ENCODE measurements around the gene DDX56.

Gene DDX56

DNA sequence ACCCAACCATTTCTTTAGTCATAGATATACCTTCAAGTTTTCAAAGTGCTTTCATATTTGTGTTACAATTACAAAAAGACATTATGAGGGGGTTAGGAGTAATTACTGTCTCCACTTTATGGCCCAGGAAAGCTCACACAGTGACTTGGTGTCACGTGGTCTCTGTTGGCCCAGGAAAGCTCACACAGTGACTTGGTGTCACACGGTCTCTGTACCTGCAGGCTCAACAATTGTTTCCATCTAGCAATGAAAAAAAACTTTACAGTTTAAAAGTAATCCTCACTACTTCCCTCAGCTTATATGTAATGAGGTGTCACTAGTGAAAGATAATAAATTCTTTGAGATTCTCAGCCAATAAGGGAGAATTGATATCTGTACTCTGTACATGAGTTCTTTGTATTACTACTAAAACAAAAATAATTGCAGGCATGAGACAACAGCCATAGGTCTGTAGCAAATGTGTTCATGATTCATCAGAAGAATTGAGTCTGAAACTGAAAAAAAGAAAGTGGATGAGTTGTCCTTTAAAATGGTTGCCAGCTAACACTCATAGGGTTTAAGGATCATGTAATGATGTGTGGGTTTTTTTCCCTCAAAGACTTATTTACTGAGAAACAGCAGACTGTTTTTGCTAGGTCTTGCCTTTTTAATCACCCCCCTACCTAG lies 43.6 kb upstream of the DDX56 start:
- Histone ChIP-seq H3K4me3 (no peak overlapping the region), H3K27ac (no peak overlapping the region)
- DNase-seq (ENCODE audit: low spot score): no peak

GRCh38 chr7:44616545-44616944 lies 42.8 kb upstream of the DDX56 start:
- TF ChIP-seq CTCF (IDR thresholded peaks at IDR 0.05): no peak
- DNase-seq (ENCODE audit: low spot score): no peak
- Histone ChIP-seq H3K27ac (no peak overlapping the region), H3K4me3 (no peak overlapping the region)

More for the DNA sequence above, 43.6 kb upstream of the DDX56 start:
- no peak for TF ChIP-seq CTCF (IDR thresholded peaks at IDR 0.05)

DNA sequence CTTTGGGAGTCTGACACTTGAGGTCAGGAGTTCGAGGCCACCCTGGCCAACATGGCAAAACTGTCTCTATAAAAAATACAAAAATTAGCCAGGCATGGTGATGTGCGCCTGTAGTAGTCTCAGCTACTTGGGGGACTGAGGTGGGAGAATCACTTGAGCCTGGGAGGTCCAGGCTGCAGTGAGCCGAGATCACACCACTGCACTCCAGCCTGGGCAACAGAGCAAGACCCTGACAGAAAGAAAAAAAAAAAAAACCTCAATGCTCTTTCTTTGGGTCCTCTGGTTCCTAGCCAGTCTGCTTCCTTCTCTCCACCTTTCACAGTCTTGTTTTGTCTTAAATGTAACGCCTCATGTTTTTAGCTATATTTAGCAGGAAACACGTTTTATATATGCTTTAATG lies 42.1 kb upstream of the DDX56 start:
- DNase-seq (ENCODE audit: low spot score): peak; percentile 36
- H3K4me3 ChIP-seq: no peak overlapping the region
- TF ChIP-seq CTCF (IDR thresholded peaks at IDR 0.05): no peak
- no peak overlapping the region for H3K27ac ChIP-seq

- peak; percentile 73 for DNase-seq (ENCODE audit: low spot score)
- H3K27ac ChIP-seq: peak overlapping the region in 1 of 2 donors; percentile 44
- H3K4me3 ChIP-seq: no peak overlapping the region
- TF ChIP-seq CTCF (IDR thresholded peaks at IDR 0.05): no peak
These were observed 41.5 kb upstream of the DDX56 start for GRCh38 chr7:44615149-44615611.

GRCh38 chr7:44609829-44610228 lies 36.1 kb upstream of the DDX56 start:
- DNase-seq (ENCODE audit: low spot score): peak; percentile 54
- H3K27ac ChIP-seq: no peak overlapping the region
- no peak overlapping the region for H3K4me3 ChIP-seq
- TF ChIP-seq CTCF (IDR thresholded peaks at IDR 0.05): no peak

- no peak for TF ChIP-seq CTCF (IDR thresholded peaks at IDR 0.05)
- DNase-seq (ENCODE audit: low spot score): peak; percentile 69
- Histone ChIP-seq H3K27ac (no peak overlapping the region), H3K4me3 (no peak overlapping the region)
These were observed 35.4 kb upstream of the DDX56 start for GRCh38 chr7:44608916-44609648.

Measured in coronary artery (tissue), 2 donors.